Thymus (tissue), 11 donors: Measurements from ENCODE around the gene LRP1B. TPM values are rescaled to one million over a fixed set of nuclear protein-coding genes. Genes with fewer than 3 reads are reported as not detected.
"Not testable (repeated sequence)": the region's sequence is repeated elsewhere in the genome, so short reads cannot be mapped to it uniquely, and the experiment has no call there.

Source experiments
- DNase-seq, 9 donors: peaks; one replicate each; pipeline ENCODE4 v3.0.0-alpha.2; 2013; ENCODE audit warnings: low spot score in 9 of 9, low read depth in 6 of 9, missing footprints in 1 of 9
- H3K27ac ChIP-seq, 2 donors: one replicate each; pipeline ENCODE4 v1.5.1; 2013; ENCODE audit warnings: control low read depth in 1 of 2, low read depth in 1 of 2, low read length in 1 of 2, mild to moderate bottlenecking in 1 of 2, moderate library complexity in 1 of 2
- H3K27me3 ChIP-seq, 2 donors: one replicate each; pipeline ENCODE4 v1.5.1; 2013; ENCODE audit warnings: low read length in 1 of 2; ENCODE audit not compliant: control insufficient read depth in 2 of 2, insufficient read depth in 1 of 2
- H3K36me3 ChIP-seq, 2 donors: one replicate each; pipeline ENCODE4 v1.5.1; 2013; ENCODE audit warnings: low read length in 1 of 2, mild to moderate bottlenecking in 1 of 2, moderate library complexity in 1 of 2; ENCODE audit not compliant: control insufficient read depth in 2 of 2, insufficient read depth in 2 of 2
- H3K4me1 ChIP-seq, 2 donors: one replicate each; pipeline ENCODE4 v1.5.1; 2013; ENCODE audit warnings: low read length in 2 of 2; ENCODE audit not compliant: control insufficient read depth in 2 of 2, insufficient read depth in 2 of 2
- H3K4me3 ChIP-seq, 2 donors: one replicate each; pipeline ENCODE4 v1.5.1; 2013; ENCODE audit warnings: low read length in 2 of 2, control low read depth in 1 of 2, mild to moderate bottlenecking in 1 of 2
- H3K9me3 ChIP-seq, 2 donors: one replicate each; pipeline ENCODE4 v1.5.1; 2013; ENCODE audit warnings: low read length in 1 of 2, mild to moderate bottlenecking in 1 of 2; ENCODE audit not compliant: control insufficient read depth in 2 of 2, insufficient read depth in 1 of 2
- WGBS: extraction: QIAGEN DNeasy Blood & Tissue Kit; methylation state at CpG from one replicate; pipeline ENCODE4 v1.1.7; 2013; 5-methylcytosine and 5-hydroxymethylcytosine counted together
- polyA plus RNA-seq: library from polyadenylated mRNA; stranded (reverse); fragments of 200-250 nt; gene quantifications from one replicate; pipeline ENCODE4 v1.2.3, GENCODE V29; 2013
- total RNA-seq: library from RNA; stranded (reverse); fragments of 120-200 nt; gene quantifications from one replicate; pipeline ENCODE4 v1.2.4, GENCODE V29; 2013
- donor health status: healthy.

Gene LRP1B
- total and polyA plus RNA-seq, 2 donors, result 0.18 to 0.28 TPM

- Histone ChIP-seq H3K4me3 (no peak overlapping the region), H3K27ac (no peak overlapping the region), H3K36me3 (no peaks in the 10 kb centered on the region), H3K9me3 (no peaks in the 10 kb centered on the region), H3K4me1 (no peaks in the 10 kb centered on the region), H3K27me3 (no peaks in the 10 kb centered on the region)
- DNase-seq, result no peak
- WGBS, result 90% methylated on average over 6 of the region's 6 CpGs
These were observed 306.0 kb downstream of the LRP1B start for GRCh38 chr2:141824790-141825189.

DNA sequence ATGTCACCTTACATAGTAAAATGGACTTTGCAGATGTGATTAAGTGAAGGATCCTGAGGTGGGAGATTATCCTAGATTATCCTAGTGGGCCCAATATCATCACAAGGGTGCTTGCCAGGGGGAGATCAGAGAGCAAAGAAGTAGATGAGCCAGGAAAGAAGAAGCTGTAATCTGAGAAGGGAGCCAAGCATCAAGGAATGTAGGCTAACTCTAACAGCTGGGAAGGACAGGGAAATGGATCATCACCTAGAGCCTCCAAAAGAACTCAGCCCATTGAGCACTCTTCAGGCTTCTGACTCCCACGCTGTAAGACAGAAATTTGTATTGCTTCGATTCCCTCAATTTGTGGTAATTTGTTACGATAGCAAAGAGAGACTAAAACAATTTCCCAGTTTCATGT is 309.9 kb downstream of the LRP1B start:
- no peaks in the 10 kb centered on the region for H3K36me3 ChIP-seq
- H3K4me3 ChIP-seq, result no peak overlapping the region
- H3K27me3 ChIP-seq, result no peaks in the 10 kb centered on the region
- DNase-seq, result no peak
- peaks cover 0 to 3% of the 10 kb centered on the region in 2 donors for H3K9me3 ChIP-seq
- no peaks in the 10 kb centered on the region for H3K4me1 ChIP-seq
- H3K27ac ChIP-seq, result no peak overlapping the region
- 85% methylated on average over 3 of the region's 3 CpGs for WGBS

DNA sequence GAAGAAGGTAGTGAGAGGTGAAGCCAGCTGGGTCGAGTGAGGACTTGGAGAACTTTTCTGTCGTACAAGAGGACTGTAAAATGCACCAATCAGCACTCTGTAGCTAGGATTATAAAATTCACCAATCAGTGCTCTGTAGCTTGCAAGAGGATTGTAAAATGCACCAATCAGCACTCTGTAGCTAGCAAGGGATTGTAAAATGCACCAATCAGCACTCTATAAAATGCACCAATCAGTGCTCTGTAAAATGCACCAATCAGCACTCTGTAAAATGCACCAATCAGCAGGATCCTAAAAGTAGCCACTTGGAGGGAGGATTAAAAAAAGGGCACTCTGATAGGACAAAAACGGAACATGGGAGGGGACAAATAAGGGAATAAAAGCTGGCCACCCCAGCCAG is 315.5 kb downstream of the LRP1B start:
- not testable (repeated sequence) for H3K4me1 ChIP-seq, H3K27me3 ChIP-seq, H3K9me3 ChIP-seq, DNase-seq, H3K27ac ChIP-seq, H3K4me3 ChIP-seq, H3K36me3 ChIP-seq
- WGBS, result 87% methylated on average over 3 of the region's 3 CpGs

DNA sequence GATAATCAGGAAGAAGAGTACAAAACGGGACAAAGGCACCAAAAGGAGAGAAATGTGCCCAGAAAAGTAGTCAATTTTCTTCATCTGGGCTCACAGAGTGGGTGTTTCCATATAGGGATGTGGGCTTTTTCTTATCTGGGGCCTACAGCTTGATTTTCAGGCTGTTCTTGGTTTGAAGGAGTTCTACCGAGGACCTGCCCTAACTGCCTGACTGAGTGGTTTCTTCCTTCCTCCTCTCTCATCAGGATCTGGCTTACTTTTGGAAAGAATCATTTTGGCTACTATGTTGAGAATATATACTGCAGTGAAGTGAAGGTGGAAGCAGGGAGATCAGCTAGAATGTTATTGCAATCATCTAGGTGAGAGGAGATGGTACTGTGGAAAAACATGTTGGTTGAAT is 316.7 kb downstream of the LRP1B start:
- no peak overlapping the region for H3K4me3 ChIP-seq
- H3K27ac ChIP-seq, result no peak overlapping the region
- no peaks in the 10 kb centered on the region for H3K4me1 ChIP-seq
- H3K27me3 ChIP-seq, result no peaks in the 10 kb centered on the region
- H3K9me3 ChIP-seq, result peaks cover 0 to 3% of the 10 kb centered on the region in 2 donors
- WGBS, result 54% methylated on average over 2 of the region's 2 CpGs
- no peak for DNase-seq
- no peaks in the 10 kb centered on the region for H3K36me3 ChIP-seq

DNA sequence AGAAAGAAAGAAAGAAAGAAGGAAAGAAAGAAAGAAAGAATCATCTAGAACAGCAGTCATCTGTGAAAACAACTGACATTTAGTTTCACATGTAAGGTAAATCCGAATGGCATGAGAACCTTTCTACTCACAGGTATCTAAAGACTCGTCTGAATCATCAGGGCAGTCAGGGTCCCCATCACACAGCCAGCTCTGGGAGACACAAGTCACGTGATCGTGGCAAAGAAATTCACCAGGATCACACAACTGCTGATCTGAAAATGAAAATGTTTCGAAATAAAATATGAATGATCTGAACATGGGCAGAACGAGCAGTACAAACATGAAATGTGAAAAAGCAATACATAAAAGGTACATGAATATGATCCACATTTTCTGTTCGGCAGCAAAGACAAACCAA is 320.7 kb downstream of the LRP1B start:
- WGBS, result 85% methylated on average over 7 of the region's 7 CpGs

GRCh38 chr2:141806090-141806489 is 324.7 kb downstream of the LRP1B start:
- no peak overlapping the region for H3K27ac ChIP-seq
- 84% methylated on average over 1 of the region's 1 CpG for WGBS
- no peaks in the 10 kb centered on the region for H3K9me3 ChIP-seq
- H3K4me3 ChIP-seq, result no peak overlapping the region
- no peaks in the 10 kb centered on the region for H3K36me3 ChIP-seq
- H3K4me1 ChIP-seq, result no peaks in the 10 kb centered on the region
- H3K27me3 ChIP-seq, result no peaks in the 10 kb centered on the region
- no peak for DNase-seq

More for the DNA sequence above, 320.7 kb downstream of the LRP1B start:
- DNase-seq, result no peak
- H3K4me1 ChIP-seq, result no peaks in the 10 kb centered on the region
- no peaks in the 10 kb centered on the region for H3K27me3 ChIP-seq
- no peak overlapping the region for H3K4me3 ChIP-seq
- no peaks in the 10 kb centered on the region for H3K9me3 ChIP-seq
- no peak overlapping the region for H3K27ac ChIP-seq
- H3K36me3 ChIP-seq, result no peaks in the 10 kb centered on the region

DNA sequence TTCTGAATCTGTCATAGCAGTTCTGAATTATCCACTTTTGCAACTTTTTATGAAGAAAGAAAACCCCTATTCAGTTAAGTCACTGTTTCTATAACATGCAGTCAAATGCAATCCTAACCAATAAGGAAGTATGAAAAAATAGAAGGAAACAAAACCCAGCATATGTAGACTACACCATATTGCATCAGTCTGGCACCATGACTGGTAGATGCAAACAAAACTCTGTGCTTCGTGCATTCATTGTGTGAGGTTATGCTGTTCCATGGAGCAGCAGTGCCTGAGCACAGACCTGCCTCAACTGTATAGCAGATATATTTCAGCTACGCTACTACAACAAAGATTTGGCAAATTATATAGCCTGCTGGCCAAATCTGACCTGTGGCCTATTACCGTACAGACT is 325.5 kb downstream of the LRP1B start:
- H3K4me3 ChIP-seq, result no peak overlapping the region
- H3K27ac ChIP-seq, result no peak overlapping the region
- 91% methylated on average over 3 of the region's 3 CpGs for WGBS
- no peaks in the 10 kb centered on the region for H3K4me1 ChIP-seq
- H3K36me3 ChIP-seq, result no peaks in the 10 kb centered on the region
- no peaks in the 10 kb centered on the region for H3K27me3 ChIP-seq
- H3K9me3 ChIP-seq, result no peaks in the 10 kb centered on the region
- DNase-seq, result no peak

DNA sequence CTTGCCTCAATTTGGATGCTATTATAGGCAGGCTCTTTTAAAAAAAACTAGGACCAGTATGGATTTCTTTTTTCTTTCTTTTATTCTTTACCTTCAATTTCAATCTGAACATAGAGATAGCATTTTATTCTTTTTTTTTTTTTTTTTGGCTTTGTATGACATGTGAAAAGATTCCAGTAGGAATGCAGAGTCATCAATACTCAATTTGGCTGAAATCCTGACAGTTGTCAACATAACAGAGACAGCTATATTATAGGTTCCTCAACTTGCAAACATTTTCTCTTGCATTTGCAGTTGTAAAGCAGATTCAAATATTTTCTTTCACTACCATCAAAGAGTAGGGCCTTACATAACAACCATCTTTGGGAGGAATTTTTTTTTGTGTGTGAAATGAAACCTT is 334.4 kb downstream of the LRP1B start:
- no peaks in the 10 kb centered on the region for H3K4me1 ChIP-seq
- no peak overlapping the region for H3K4me3 ChIP-seq
- no peaks in the 10 kb centered on the region for H3K36me3 ChIP-seq
- no peaks in the 10 kb centered on the region for H3K9me3 ChIP-seq
- no peaks in the 10 kb centered on the region for H3K27me3 ChIP-seq
- H3K27ac ChIP-seq, result no peak overlapping the region
- DNase-seq, result no peak

DNA sequence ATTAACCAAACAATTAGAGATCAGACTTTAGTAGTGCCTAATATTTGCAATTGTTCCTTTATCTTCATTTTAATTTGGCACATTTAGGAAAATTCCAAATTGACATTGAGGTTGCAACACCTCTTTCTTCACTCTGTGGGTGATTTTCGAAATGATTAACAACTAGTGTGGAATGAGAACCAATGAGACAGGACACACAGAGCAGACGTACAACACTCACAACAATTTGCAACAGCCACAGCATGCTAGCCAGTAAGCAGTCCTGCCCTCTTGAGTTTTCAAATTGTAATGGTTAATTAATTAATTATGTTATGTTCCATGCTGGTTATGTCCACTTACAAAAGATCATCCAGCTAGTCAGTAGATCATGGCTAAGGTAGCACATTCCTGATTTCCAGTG is 339.3 kb downstream of the LRP1B start:
- 84% methylated on average over 2 of the region's 2 CpGs for WGBS
- H3K27me3 ChIP-seq, result no peaks in the 10 kb centered on the region
- no peaks in the 10 kb centered on the region for H3K9me3 ChIP-seq
- H3K36me3 ChIP-seq, result no peaks in the 10 kb centered on the region
- H3K4me1 ChIP-seq, result no peaks in the 10 kb centered on the region
- no peak for DNase-seq
- no peak overlapping the region for H3K27ac ChIP-seq
- no peak overlapping the region for H3K4me3 ChIP-seq

DNA sequence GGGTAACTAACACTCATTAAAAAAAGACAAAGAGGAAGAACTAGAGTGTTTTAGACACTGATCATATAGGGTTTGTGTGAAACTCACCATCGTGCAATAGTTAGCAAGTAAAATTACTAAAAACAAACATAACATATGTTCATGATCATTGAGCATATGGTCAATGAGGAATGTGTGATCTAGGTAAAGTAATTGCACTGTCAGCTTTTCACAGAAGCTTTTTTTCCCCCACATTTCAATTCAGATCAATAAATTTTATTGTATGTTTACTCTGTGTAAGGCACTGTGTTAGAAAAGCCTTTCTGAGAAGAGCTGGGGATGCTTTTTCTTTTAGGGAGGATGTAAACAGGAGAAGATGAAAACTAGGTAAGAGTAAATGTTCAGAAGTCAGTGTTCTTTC is 348.2 kb downstream of the LRP1B start:
- DNase-seq, result no peak
- Histone ChIP-seq H3K4me1 (no peaks in the 10 kb centered on the region), H3K27me3 (no peaks in the 10 kb centered on the region), H3K9me3 (no peaks in the 10 kb centered on the region), H3K36me3 (no peaks in the 10 kb centered on the region), H3K4me3 (no peak overlapping the region), H3K27ac (no peak overlapping the region)
- 82% methylated on average over 1 of the region's 1 CpG for WGBS
